Heart right ventricle (tissue), 16 donors: Measurements from ENCODE around the gene DROSHA. TPM values are rescaled to one million over a fixed set of nuclear protein-coding genes. Genes with fewer than 3 reads are reported as not detected.

ENCODE experiments used
- ATAC-seq, 8 donors: fragments of 200-7000 bp; cut with Tn5 transposase; one replicate each; pipeline ENCODE4 v1.9.1; 2020; ENCODE audit warnings: mild to moderate bottlenecking in 8 of 8, moderate library complexity in 8 of 8, moderate number of reproducible peaks in 1 of 8
- DNase-seq, 2 donors: peaks; one replicate each; pipeline ENCODE4 v3.0.0-alpha.2; 2020
- H3K27ac ChIP-seq, 10 donors: fragments of 200-600 bp; sonication (generic) in 2 of 10; one replicate each; pipeline versions ENCODE4 v1.5.0 to v1.8.0; 2020 to 2022; ENCODE audit warnings: mild to moderate bottlenecking in 3 of 10
- H3K27me3 ChIP-seq, 7 donors: fragments of 200-600 bp; one replicate each; pipeline ENCODE4 v1.8.0; 2021 to 2022; ENCODE audit warnings: mild to moderate bottlenecking in 2 of 7
- H3K36me3 ChIP-seq, 9 donors: fragments of 200-600 bp; sonication (generic) in 1 of 9; one replicate each; pipeline versions ENCODE4 v1.5.0 to v1.8.0; 2020 to 2022; ENCODE audit warnings: mild to moderate bottlenecking in 2 of 9
- H3K4me1 ChIP-seq, 9 donors: fragments of 200-600 bp; sonication (generic) in 1 of 9; one replicate each; pipeline versions ENCODE4 v1.5.0 to v1.8.0; 2020 to 2022; ENCODE audit warnings: mild to moderate bottlenecking in 4 of 9
- H3K4me3 ChIP-seq, 10 donors: fragments of 200-600 bp; sonication (generic) in 2 of 10; one replicate each; pipeline versions ENCODE4 v1.5.0 to v1.8.0; 2020 to 2022; ENCODE audit warnings: mild to moderate bottlenecking in 7 of 10, moderate library complexity in 2 of 10
- H3K9me3 ChIP-seq, 11 donors: fragments of 200-600 bp in 10 of 11; sonication (generic) in 2 of 11; one replicate each; pipeline versions ENCODE4 v1.5.0 to v1.8.0; 2013 to 2022; ENCODE audit warnings: mild to moderate bottlenecking in 2 of 11, control low read depth in 1 of 11, moderate library complexity in 1 of 11
- WGBS, 2 donors: extraction: QIAGEN DNeasy Blood & Tissue Kit; methylation state at CpG; one replicate each; pipeline ENCODE4 v1.1.7; 2013; ENCODE audit warnings: inconsistent platforms in 1 of 2; 5-methylcytosine and 5-hydroxymethylcytosine counted together
- intact Hi-C, 10 donors: fragments of 100-400 bp; cut with DNase I; formaldehyde crosslinking; loops; one replicate each; pipeline versions ENCODE4 v1.11.1 to v1.14.2; 2022
- polyA plus RNA-seq, 2 donors: library from polyadenylated mRNA; stranded (reverse); fragments of 200-250 nt; gene quantifications; one replicate each; pipeline ENCODE4 v1.2.3, GENCODE V29; 2013
- total RNA-seq, 10 donors: library from RNA; stranded (reverse); fragmentation: NEBNext Ultra II Directional in 3 of 10; extraction: Animal tissue kit (Norgen Biotek cat#: 25700) in 3 of 10; gene quantifications; one replicate each; pipeline versions ENCODE4 v1.2.1 to v1.2.4, GENCODE V29; 2021 to 2023
- TF ChIP-seq, protein P1 (sequence below), 9 donors: fragments of 200-600 bp; sonication (generic) in 2 of 9; IDR thresholded peaks; one replicate each; pipeline versions ENCODE4 v1.5.0 to v1.8.0; 2021 to 2022; ENCODE audit warnings: antibody characterized with exemption in 9 of 9, mild to moderate bottlenecking in 5 of 9, moderate library complexity in 1 of 9
- donor health status: Arrhythmogenic right ventricular cardiomyopathy.
- donor health status: ischemic (EF 13 %, LVEDD 7.1; RV severe dilation, severe dysfunction).
- donor health status: healthy with polysubstance abuse.
- donor health status: DM: no; HTN: yes; CAD: no.
- donor health status: DM: no; HTN: no; CAD: no.
- donor health status: ischemic (EF 25% LVEDD 6.9; RV normal size, moderate dysfunction).
- donor health status: ischemic (EF 25% LVEDD 5.7; RV mildly dilated, moderate dysfunction).
- donor health status: healthy.
- donor health status: DM: yes; HTN: yes; CAD: no.
- donor health status: Ischemic cardiomyopathy.
- donor health status: ischemic (EF 35%, LVEDD 5.7; RV mildly dilated, moderate dysfunction).
- donor health status: nonischemic (EF 11% LVEDD 7.7; RV severe dilation, severe dysfunction).
- donor health status: DM: yes; HTN: yes; CAD: no.
- donor health status: PGD.
- donor health status: ischemic (EF 29% LVEDD 5.4; RV normal size, mild dysfunction).
- donor health status: nonischemic (EF 23%, LVEDD 6.1; RV moderate dilation, normal function).

Gene DROSHA
- total and polyA plus RNA-seq, 12 donors: 29.8 to 47.6 (median 36.2) TPM

DNA sequence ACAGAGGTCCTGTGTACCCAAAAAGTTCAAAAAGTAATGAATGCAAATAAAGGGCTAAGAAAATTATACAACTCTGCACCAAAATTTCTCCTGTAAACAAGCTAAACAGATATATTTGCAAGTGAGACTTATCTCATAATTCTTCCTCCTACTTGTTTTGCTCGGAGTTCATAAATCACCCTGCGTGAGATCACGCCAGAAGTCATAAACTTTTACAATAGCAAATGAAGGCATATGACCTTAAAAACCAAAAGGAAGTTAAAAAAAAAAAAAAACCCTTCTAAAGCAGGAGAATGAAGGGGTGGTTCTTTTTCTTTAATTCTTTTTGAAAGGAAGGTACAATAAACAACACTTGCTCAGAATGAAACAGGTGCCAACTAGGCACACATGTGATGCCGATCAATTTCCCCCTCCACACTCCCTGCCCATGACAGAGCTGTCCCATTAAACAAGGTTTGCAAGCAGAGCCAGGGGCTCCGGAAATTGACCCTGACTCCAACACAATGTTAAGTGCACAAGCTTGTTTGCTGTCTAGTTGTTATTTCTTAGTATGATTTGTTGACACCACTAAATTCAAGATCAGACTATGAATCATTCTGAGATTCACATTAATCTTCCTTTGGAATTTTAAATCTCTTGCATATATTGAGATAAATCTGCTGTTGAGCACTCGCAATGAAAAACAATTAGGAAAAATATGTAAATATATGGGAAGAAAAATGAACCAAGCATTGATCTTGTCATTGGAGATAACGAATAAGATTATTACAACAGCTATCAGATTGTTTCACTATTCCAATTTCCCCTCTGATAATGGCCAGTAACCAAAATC, 46.3 kb downstream of the DROSHA start:
- Histone ChIP-seq H3K36me3 (peaks cover 0 to 100% (median 27%) of the 10 kb centered on the region in 9 donors), H3K4me3 (no peak overlapping the region), H3K27me3 (no peaks in the 10 kb centered on the region), H3K4me1 (no peaks in the 10 kb centered on the region), H3K27ac (no peak overlapping the region), H3K9me3 (no peaks in the 10 kb centered on the region)
- ATAC-seq: no peak
- DNase-seq: no peak
- TF ChIP-seq, protein P1, sequence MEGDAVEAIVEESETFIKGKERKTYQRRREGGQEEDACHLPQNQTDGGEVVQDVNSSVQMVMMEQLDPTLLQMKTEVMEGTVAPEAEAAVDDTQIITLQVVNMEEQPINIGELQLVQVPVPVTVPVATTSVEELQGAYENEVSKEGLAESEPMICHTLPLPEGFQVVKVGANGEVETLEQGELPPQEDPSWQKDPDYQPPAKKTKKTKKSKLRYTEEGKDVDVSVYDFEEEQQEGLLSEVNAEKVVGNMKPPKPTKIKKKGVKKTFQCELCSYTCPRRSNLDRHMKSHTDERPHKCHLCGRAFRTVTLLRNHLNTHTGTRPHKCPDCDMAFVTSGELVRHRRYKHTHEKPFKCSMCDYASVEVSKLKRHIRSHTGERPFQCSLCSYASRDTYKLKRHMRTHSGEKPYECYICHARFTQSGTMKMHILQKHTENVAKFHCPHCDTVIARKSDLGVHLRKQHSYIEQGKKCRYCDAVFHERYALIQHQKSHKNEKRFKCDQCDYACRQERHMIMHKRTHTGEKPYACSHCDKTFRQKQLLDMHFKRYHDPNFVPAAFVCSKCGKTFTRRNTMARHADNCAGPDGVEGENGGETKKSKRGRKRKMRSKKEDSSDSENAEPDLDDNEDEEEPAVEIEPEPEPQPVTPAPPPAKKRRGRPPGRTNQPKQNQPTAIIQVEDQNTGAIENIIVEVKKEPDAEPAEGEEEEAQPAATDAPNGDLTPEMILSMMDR (IDR thresholded peaks at IDR 0.05): no peak
- intact Hi-C loops: no loop called here
- 89 to 92% methylated on average over 7 of the region's 7 CpGs for WGBS, 2 donors

DNA sequence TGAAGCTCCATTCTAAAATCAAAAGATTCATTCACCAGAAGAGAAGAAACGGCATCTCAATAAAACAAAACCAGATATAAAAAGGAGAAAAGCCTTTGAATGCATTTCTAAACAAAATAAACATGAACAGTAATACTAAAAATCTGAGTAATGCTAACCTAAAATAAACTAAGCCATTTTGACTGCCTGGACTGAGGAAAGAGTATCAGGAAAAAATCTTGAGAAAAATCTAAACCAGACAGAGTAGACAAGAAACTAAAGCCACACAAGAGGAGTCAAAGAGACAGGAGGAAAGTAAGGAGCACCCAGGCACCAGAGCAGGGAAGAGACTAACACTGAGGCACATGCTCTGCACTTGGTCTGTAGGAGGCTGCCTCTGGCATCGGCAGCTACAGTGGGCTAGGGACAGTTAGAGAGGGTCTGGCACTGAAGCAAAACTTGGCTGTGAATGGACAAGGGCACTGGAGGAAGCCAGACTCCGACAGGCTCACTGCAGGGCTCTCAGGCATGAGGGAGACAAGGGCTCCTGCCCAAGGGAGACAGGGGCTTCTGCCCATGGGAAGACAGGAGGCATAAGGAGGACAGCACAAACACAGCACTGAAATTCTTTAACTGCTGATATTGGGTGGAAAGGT, 50.2 kb downstream of the DROSHA start:
- intact Hi-C loops: no loop called here
- TF ChIP-seq, protein P1 (IDR thresholded peaks at IDR 0.05): no peak
- no peak overlapping the region for H3K4me3 ChIP-seq
- no peak for ATAC-seq
- H3K27me3 ChIP-seq: no peaks in the 10 kb centered on the region
- no peak for DNase-seq
- H3K4me1 ChIP-seq: peaks cover 0 to 9% (median 0%) of the 10 kb centered on the region in 9 donors
- H3K27ac ChIP-seq: no peak overlapping the region
- H3K9me3 ChIP-seq: no peaks in the 10 kb centered on the region
- peaks cover 0 to 85% (median 20%) of the 10 kb centered on the region in 9 donors for H3K36me3 ChIP-seq
- 84 to 87% methylated on average over 3 of the region's 3 CpGs for WGBS, 2 donors

DNA sequence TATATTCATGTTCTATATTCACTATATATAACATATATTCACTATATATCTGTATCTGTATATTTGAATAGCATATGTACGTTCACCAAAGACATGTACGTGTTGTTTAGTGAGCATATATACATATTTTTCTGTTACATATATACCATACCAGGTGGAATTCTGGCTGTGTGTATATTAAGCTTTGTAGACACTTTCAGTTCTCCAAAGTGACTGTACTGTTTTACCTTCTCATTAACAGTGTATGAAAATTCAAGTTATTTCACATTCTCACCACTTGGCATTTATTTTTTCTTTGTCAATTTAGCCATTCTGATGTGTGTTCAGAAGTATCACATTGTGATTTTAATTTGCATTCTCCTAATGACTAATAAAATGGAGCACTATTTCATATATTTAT, 52.2 kb downstream of the DROSHA start:
- H3K36me3 ChIP-seq: peaks cover 0 to 80% (median 14%) of the 10 kb centered on the region in 9 donors

DNA sequence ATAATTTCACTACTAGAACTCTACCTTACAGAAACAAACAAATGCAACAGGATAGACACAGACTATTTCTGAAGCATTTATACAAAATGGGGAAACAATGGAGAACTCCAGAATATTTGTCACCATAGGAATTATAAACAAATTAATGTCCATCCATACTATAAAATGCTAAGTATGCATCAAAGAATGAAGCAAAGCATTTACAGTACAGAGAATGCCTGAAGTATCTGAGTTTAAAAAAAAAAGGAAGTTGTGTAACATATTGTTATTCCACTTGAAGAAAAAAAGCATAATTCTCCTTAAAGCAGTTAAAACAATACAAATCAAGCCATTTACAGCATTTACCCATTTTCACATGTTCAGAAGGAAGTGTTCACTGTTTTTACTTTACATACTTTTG, 53.0 kb downstream of the DROSHA start:
- DNase-seq: no peak
- H3K36me3 ChIP-seq: peaks cover 0 to 80% (median 14%) of the 10 kb centered on the region in 9 donors
- H3K9me3 ChIP-seq: no peaks in the 10 kb centered on the region
- no peak overlapping the region for H3K4me3 ChIP-seq
- peaks cover 0 to 10% (median 0%) of the 10 kb centered on the region in 9 donors for H3K4me1 ChIP-seq
- ATAC-seq: no peak
- no peaks in the 10 kb centered on the region for H3K27me3 ChIP-seq
- intact Hi-C loops: no loop called here
- TF ChIP-seq, protein P1 (IDR thresholded peaks at IDR 0.05): no peak
- no peak overlapping the region for H3K27ac ChIP-seq

More for the DNA sequence above, 52.2 kb downstream of the DROSHA start:
- Histone ChIP-seq H3K4me3 (no peak overlapping the region), H3K4me1 (peaks cover 0 to 10% (median 0%) of the 10 kb centered on the region in 9 donors), H3K27me3 (no peaks in the 10 kb centered on the region), H3K27ac (no peak overlapping the region), H3K9me3 (no peaks in the 10 kb centered on the region)
- DNase-seq (no peak), ATAC-seq (no peak)
- TF ChIP-seq, protein P1 (IDR thresholded peaks at IDR 0.05): no peak
- intact Hi-C loops: no loop called here
- WGBS, 2 donors: 96 to 97% methylated on average over 2 of the region's 2 CpGs
